ENCODE measurements around the gene AIF1L. TPM values are rescaled to one million over a fixed set of nuclear protein-coding genes. Genes with fewer than 3 reads are reported as not detected.

AIF1L gene
- total and polyA plus RNA-seq, 2 donors (not counting 1 experiment from before 2014, with no cell fraction given): 2.3 to 3.3 TPM

DNA sequence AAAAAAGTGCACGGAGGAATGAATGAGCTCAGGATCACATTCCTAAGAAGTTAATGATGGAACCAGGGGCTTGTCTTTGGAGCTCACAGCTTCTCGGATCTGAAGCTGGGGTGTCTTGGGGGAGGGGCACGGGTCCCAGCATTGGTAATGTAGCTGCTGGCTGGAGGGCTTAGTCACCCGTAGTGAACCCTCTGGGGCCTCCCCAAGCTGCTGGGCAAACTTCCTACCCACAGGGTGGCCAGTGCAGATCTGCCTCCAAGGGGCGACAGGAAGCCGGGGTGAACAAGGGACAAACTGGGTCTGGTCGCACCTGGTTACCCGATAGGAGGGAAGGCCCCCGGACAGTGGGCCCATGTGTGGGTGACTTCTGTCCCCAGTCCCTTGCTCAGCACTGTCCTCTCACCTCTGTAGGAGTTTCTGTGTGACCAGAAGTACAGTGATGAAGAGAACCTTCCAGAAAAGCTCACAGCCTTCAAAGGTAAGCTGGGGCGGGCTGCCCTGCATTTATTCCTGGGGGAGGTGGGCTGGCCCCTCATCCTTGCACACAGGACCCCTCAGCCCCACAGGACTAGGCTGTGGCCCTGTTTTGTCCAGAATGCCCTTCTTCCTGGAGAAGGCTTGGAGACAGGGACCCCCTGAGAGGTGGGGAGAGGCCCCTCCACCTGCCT lies 15.0 kb downstream of the AIF1L start:
- Histone ChIP-seq H3K27me3 (ENCODE audit: control insufficient read depth, insufficient read depth, low read length) (peaks cover 5% of the 10 kb centered on the region), H3K79me2 (ENCODE audit: control insufficient read depth, insufficient read depth, low read length) (no peaks in the 10 kb centered on the region)
- DNase-seq (ENCODE audit: low read depth in 2 of 2): peak in 1 of 2 donors; percentile 33

DNA sequence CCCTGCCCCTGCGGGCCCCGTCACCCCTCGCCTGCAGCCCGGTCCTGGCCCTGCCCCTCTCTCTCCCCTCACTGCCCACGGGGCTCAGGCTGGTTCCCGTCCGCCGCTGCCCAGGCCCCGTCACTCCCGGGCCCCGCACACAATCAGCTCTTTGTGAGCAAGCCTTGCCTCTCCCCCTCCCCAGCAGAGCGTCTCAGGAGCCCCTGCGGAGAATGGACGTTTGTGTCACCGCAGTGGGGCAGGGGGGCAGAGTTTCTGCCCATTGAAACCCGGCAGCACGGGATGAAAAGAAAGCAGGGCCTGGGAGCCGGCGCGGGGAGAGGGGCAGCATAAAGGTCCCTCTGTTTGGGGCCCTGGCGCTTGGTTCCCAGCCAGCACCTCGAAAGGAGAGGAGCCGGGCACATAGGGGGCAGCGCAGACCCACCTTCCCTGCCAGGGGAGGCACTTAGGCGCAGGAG lies 15.6 kb downstream of the AIF1L start:
- Histone ChIP-seq H3K79me2 (ENCODE audit: control insufficient read depth, insufficient read depth, low read length) (no peaks in the 10 kb centered on the region), H3K9me3 (ENCODE audit: control insufficient read depth, insufficient read depth, low read depth, low read length) (no peaks in the 10 kb centered on the region), H3K36me3 (ENCODE audit: control insufficient read depth, insufficient read depth, low read length) (no peaks in the 10 kb centered on the region), H3K27ac (ENCODE audit: insufficient read depth, low read length) (no peak overlapping the region), H4K20me1 (ENCODE audit: control insufficient read depth, extremely low read depth, insufficient read depth, low read length) (no peaks in the 10 kb centered on the region), H3K9ac (ENCODE audit: insufficient read depth, low read length) (no peak overlapping the region), H2AFZ (ENCODE audit: low read length) (no peak overlapping the region), H3K27me3 (ENCODE audit: control insufficient read depth, insufficient read depth, low read length) (peaks cover 5% of the 10 kb centered on the region), H3K4me1 (ENCODE audit: control insufficient read depth, extremely low read depth, insufficient read depth, low read length) (no peaks in the 10 kb centered on the region), H3K4me2 (ENCODE audit: extremely low read depth, insufficient read depth, low read length) (no peak overlapping the region), H3K4me3 (replicated peaks in 1 of 4; ENCODE audit: control extremely low read depth in 1 of 4, insufficient read depth in 1 of 4, low read depth in 3 of 4, low read length in 4 of 4) (no peak overlapping the region)
- TF ChIP-seq, protein P1, sequence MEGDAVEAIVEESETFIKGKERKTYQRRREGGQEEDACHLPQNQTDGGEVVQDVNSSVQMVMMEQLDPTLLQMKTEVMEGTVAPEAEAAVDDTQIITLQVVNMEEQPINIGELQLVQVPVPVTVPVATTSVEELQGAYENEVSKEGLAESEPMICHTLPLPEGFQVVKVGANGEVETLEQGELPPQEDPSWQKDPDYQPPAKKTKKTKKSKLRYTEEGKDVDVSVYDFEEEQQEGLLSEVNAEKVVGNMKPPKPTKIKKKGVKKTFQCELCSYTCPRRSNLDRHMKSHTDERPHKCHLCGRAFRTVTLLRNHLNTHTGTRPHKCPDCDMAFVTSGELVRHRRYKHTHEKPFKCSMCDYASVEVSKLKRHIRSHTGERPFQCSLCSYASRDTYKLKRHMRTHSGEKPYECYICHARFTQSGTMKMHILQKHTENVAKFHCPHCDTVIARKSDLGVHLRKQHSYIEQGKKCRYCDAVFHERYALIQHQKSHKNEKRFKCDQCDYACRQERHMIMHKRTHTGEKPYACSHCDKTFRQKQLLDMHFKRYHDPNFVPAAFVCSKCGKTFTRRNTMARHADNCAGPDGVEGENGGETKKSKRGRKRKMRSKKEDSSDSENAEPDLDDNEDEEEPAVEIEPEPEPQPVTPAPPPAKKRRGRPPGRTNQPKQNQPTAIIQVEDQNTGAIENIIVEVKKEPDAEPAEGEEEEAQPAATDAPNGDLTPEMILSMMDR (conservative IDR thresholded peaks at IDR 0.05 in 1 of 2, IDR thresholded peaks at IDR 0.05 in 1 of 2; ENCODE audit: low read depth in 1 of 2, low read length in 2 of 2): no peak
- no peak for TF ChIP-seq EZH2 (IDR thresholded peaks at IDR 0.05; ENCODE audit: low read length, missing control alignments)
- no peak for DNase-seq (ENCODE audit: low read depth in 2 of 2)

More for the DNA sequence above, 15.0 kb downstream of the AIF1L start:
- Histone ChIP-seq H3K4me3 (replicated peaks in 1 of 4; ENCODE audit: control extremely low read depth in 1 of 4, insufficient read depth in 1 of 4, low read depth in 3 of 4, low read length in 4 of 4) (no peak overlapping the region), H3K9ac (ENCODE audit: insufficient read depth, low read length) (no peak overlapping the region), H3K27ac (ENCODE audit: insufficient read depth, low read length) (no peak overlapping the region), H3K4me1 (ENCODE audit: control insufficient read depth, extremely low read depth, insufficient read depth, low read length) (no peaks in the 10 kb centered on the region), H2AFZ (ENCODE audit: low read length) (no peak overlapping the region), H4K20me1 (ENCODE audit: control insufficient read depth, extremely low read depth, insufficient read depth, low read length) (no peaks in the 10 kb centered on the region), H3K4me2 (ENCODE audit: extremely low read depth, insufficient read depth, low read length) (no peak overlapping the region), H3K9me3 (ENCODE audit: control insufficient read depth, insufficient read depth, low read depth, low read length) (no peaks in the 10 kb centered on the region), H3K36me3 (ENCODE audit: control insufficient read depth, insufficient read depth, low read length) (no peaks in the 10 kb centered on the region)
- TF ChIP-seq EZH2 (IDR thresholded peaks at IDR 0.05; ENCODE audit: low read length, missing control alignments): no peak
- TF ChIP-seq, protein P1 (conservative IDR thresholded peaks at IDR 0.05 in 1 of 2, IDR thresholded peaks at IDR 0.05 in 1 of 2; ENCODE audit: low read depth in 1 of 2, low read length in 2 of 2): no peak

DNA sequence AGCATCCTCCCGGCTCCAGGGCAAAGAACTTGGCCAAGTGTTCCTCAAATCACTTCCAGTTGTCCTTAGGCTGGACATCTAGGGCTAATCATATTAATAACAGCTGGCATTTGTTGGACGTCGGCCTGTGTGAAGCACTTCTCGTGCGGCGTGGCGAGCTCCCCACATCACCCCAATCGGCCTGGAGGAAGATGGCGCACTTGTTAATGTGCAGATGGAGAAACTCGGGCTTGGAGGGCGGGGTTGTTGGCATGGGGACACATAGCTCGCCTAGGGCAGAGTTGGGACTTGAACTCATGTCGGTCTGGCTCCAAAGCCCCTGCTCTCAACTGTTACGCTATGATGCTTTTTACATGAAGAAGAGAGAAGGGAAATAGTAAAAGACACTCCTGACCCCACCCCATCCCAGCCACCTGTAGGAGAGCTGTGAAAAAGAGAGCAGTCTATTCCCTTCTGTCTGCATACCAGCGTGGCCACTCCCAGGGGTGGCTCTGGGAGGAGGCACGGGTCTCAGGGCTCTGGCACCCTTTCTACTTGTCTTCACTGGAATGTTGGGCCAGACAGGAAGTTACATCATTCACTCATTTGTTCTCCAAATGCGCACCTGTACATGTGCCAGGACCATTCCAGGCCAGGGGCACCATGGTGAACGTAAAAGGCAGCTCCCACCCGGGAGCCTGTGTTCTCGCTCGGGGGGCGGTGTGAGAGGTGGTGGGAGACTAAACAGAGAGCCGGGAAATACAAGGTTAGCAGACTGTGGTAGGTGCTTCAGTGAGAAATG lies 16.2 kb downstream of the AIF1L start:
- H3K4me1 ChIP-seq (ENCODE audit: control insufficient read depth, extremely low read depth, insufficient read depth, low read length): no peaks in the 10 kb centered on the region
- peaks cover 5% of the 10 kb centered on the region for H3K27me3 ChIP-seq (ENCODE audit: control insufficient read depth, insufficient read depth, low read length)
- no peak overlapping the region for H2AFZ ChIP-seq (ENCODE audit: low read length)
- H3K27ac ChIP-seq (ENCODE audit: insufficient read depth, low read length): no peak overlapping the region
- H3K4me3 ChIP-seq (replicated peaks in 1 of 4; ENCODE audit: control extremely low read depth in 1 of 4, insufficient read depth in 1 of 4, low read depth in 3 of 4, low read length in 4 of 4): no peak overlapping the region
- H3K36me3 ChIP-seq (ENCODE audit: control insufficient read depth, insufficient read depth, low read length): no peaks in the 10 kb centered on the region
- no peak overlapping the region for H3K9ac ChIP-seq (ENCODE audit: insufficient read depth, low read length)
- no peak overlapping the region for H3K4me2 ChIP-seq (ENCODE audit: extremely low read depth, insufficient read depth, low read length)
- H3K79me2 ChIP-seq (ENCODE audit: control insufficient read depth, insufficient read depth, low read length): no peaks in the 10 kb centered on the region
- no peak for DNase-seq (ENCODE audit: low read depth in 2 of 2)
- H3K9me3 ChIP-seq (ENCODE audit: control insufficient read depth, insufficient read depth, low read depth, low read length): no peaks in the 10 kb centered on the region
- no peaks in the 10 kb centered on the region for H4K20me1 ChIP-seq (ENCODE audit: control insufficient read depth, extremely low read depth, insufficient read depth, low read length)
- no peak for TF ChIP-seq EZH2 (IDR thresholded peaks at IDR 0.05; ENCODE audit: low read length, missing control alignments)
- TF ChIP-seq, protein P1 (conservative IDR thresholded peaks at IDR 0.05 in 1 of 2, IDR thresholded peaks at IDR 0.05 in 1 of 2; ENCODE audit: low read depth in 1 of 2, low read length in 2 of 2): no peak

Measured in fibroblast of lung (primary cell).